GM19043 (cell line): ENCODE data around the gene PMAIP1.

ENCODE experiments used
- ATAC-seq: cut with Tn5 transposase; IDR thresholded peaks from one replicate; pipeline ENCODE4 v1.9.1; 2021; ENCODE audit warnings: low read depth; ENCODE audit not compliant: unreplicated experiment

The PMAIP1 gene

GRCh38 chr18:59945544-59945943 is 45.7 kb downstream of the PMAIP1 start:
- no peak for ATAC-seq

GRCh38 chr18:59950215-59950944 is 50.6 kb downstream of the PMAIP1 start:
- ATAC-seq, result peak; percentile 61

GRCh38 chr18:59951591-59951990 is 51.8 kb downstream of the PMAIP1 start:
- no peak for ATAC-seq

- ATAC-seq, result no peak
Measured at GRCh38 chr18:59952283-59953007, 52.6 kb downstream of the PMAIP1 start.
